ENCODE results near the gene KIF3A.

DNA sequence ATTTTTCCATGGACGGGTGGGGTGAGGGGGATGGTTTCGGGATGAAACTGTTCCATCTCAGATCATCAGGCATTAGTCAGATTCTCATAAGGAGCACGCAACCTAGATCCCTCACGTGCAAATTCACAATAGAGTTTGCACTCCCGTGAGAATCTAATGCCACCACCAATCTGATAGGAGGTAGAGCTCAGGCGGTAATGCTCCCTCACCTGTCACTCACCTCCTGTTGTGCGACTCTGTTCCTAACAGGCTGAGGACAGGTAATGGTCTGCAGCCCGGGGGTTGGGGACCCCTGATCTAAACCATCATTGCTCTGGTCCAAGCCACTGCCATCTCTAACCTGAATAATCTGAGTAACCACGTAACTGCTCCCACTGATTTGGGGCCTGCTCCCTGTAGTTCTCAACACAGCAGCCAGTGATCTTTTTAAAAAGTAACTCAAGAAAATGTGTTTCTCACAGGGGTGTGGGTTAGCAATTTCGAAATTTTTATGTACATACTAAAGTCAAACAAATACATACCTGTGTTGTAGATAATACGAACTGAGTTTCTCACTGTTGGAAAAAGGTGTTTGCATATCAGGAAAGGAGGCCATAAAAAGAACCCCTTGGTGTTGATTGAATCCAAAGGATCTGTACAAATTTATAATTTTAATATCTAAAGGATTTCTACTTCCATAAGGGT lies 90.6 kb downstream of the KIF3A start:
- TF ChIP-seq POLR2A (IDR thresholded peaks at IDR 0.05; ENCODE audit: control extremely low read depth in 1 of 2, low read depth in 2 of 2, low read length in 2 of 2), result no peak
- no peak for TF ChIP-seq EZH2 (IDR thresholded peaks at IDR 0.05; ENCODE audit: low read depth, low read length, severe bottlenecking)
- TF ChIP-seq EP300 (IDR thresholded peaks at IDR 0.05; ENCODE audit: borderline replicate concordance in 1 of 2, low read depth in 2 of 2, low read length in 2 of 2), result no peak
- TF ChIP-seq SIN3A (conservative IDR thresholded peaks at IDR 0.05 in 1 of 2, IDR thresholded peaks at IDR 0.05 in 1 of 2; ENCODE audit: low read depth in 1 of 2, low read length in 2 of 2), result no peak
